Dendritic cell treated with granulocyte-macrophage colony-stimulating factor and Interleukin-4, amounts not matched to agents 40 ng/mL and 50 ng/mL, for 4 days (primary cell): Measurements from ENCODE around the gene MOGAT2.
"Not testable (repeated sequence)": the region's sequence is repeated elsewhere in the genome, so short reads cannot be mapped to it uniquely, and the experiment has no call there.

Experiments used
- H3K27ac Mint-ChIP-seq: one replicate; pipeline ENCODE4 v1.8.0; 2022; ENCODE audit warnings: mild to moderate bottlenecking, mixed read lengths
- H3K27me3 Mint-ChIP-seq: one replicate; pipeline ENCODE4 v1.8.0; 2022; ENCODE audit warnings: mild to moderate bottlenecking, mixed read lengths
- H3K36me3 Mint-ChIP-seq: one replicate; pipeline ENCODE4 v1.8.0; 2022; ENCODE audit warnings: low read depth, mixed read lengths
- H3K4me1 Mint-ChIP-seq: one replicate; pipeline ENCODE4 v1.8.0; 2022; ENCODE audit warnings: low read depth, mixed read lengths
- H3K4me3 Mint-ChIP-seq: one replicate; pipeline ENCODE4 v1.8.0; 2022; ENCODE audit warnings: mild to moderate bottlenecking, moderate library complexity, mixed read lengths
- H3K9me3 Mint-ChIP-seq: one replicate; pipeline ENCODE4 v1.8.0; 2022; ENCODE audit warnings: mixed read lengths
- intact Hi-C: fragments of 100-400 bp; cut with micrococcal nuclease; formaldehyde crosslinking; loops from one replicate; pipeline ENCODE4 v1.15.0; 2022

The MOGAT2 gene

DNA sequence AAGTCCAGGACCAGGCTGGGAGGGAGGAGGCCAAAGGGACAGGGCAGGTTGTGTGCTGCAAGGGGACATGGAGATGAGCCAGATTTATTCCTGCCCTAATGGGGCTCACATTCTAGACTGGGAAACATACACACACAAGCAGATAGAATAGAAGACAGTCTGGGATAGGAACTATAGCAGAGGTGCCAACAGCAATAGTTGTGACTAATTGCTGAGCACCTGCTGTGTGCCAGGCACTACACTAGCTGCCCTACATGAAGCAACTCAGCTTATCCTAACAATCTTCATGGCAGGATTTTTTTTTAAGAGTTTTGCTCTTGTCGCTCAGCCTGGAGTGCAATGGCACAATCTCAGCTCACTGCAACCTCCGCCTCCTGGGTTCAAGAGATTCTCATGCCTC lies 11.4 kb downstream of the MOGAT2 start:
- intact Hi-C loops = loop anchor here (10.0 kb wide), 1 partner anchor 76 kb away; no protein-coding TSS in a partner anchor
- Mint-ChIP-seq H3K9me3 (no peaks in the 10 kb centered on the region), H3K27me3 (peaks cover 9% of the 10 kb centered on the region), H3K36me3 (no peaks in the 10 kb centered on the region), H3K4me3 (no peak overlapping the region), H3K27ac (no peak overlapping the region), H3K4me1 (peaks cover 16% of the 10 kb centered on the region)

DNA sequence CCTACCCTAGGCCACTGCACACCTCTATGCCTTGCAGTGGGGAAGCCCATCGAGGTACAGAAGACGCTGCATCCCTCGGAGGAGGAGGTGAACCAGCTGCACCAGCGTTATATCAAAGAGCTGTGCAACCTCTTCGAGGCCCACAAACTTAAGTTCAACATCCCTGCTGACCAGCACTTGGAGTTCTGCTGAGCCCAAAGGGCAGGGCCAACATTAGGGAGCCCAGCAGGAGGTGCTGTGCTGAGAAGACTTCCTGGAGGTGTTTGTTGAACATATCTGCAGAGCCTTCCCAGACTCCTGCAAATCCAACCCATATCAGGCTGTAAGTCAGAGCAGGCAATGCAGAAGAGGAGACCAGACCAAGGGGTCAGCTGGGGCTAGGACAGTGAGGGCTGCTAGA lies 13.5 kb downstream of the MOGAT2 start:
- Mint-ChIP-seq H3K4me3 (no peak overlapping the region), H3K27me3 (peaks cover 12% of the 10 kb centered on the region), H3K27ac (no peak overlapping the region), H3K4me1 (peaks cover 18% of the 10 kb centered on the region), H3K9me3 (no peaks in the 10 kb centered on the region), H3K36me3 (no peaks in the 10 kb centered on the region)
- intact Hi-C loops = no loop called here

DNA sequence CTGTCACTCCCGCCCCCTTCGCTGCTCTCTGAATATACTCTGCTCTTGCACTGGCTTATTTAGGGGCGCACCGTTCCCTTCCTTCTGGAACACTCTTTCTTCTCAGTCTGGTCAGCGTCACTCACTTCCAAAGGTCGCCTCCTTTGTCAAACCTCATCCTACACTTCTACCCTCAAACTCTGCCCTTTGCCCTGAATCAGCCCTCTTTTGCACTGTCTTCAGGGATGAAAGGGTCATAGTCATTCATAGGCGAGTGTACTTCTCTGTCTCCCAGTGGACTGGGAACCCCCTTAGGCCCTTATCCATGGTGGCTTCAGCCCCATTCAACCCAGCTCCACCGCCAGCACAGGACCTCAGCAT lies 15.4 kb downstream of the MOGAT2 start:
- no peaks in the 10 kb centered on the region for H3K36me3 Mint-ChIP-seq
- peaks cover 14% of the 10 kb centered on the region for H3K27me3 Mint-ChIP-seq
- intact Hi-C loops = no loop called here
- H3K4me1 Mint-ChIP-seq = peaks cover 18% of the 10 kb centered on the region
- H3K9me3 Mint-ChIP-seq = no peaks in the 10 kb centered on the region
- H3K27ac Mint-ChIP-seq = no peak overlapping the region
- no peak overlapping the region for H3K4me3 Mint-ChIP-seq

DNA sequence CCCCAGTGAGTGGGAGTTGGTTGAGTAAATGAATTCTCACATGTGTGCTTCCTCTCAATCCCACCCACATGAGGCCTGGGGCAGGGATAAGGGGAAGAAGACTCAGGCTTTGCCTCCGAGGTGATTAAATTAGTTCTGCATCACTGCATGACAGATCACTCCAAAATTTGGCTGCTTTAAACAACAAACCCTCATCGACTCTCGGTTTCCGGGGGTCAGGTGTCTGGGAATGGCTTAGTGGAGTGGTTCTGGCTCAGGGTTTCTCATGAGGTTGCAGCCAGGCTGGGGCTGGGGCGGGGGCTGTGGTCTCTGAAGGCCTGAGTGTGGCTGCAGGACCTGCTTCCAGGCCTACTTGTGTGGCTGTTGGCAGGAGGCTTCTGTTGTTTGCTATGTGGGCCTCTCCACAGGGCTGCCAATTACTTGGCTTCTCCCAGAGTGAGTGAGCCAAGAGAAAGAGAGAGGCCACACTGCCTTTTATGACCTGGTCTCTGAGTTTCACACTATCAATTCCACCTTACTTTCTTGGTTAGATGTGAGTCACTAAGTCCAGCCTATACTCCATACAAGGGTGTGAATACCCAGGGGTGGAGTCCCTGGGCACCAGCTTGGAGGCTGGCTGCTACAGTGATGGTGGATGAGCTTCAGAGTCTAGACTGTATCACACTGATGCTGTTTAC lies 15.9 kb downstream of the MOGAT2 start:
- Mint-ChIP-seq H3K4me1 (peaks cover 18% of the 10 kb centered on the region), H3K27me3 (peaks cover 14% of the 10 kb centered on the region), H3K36me3 (no peaks in the 10 kb centered on the region), H3K4me3 (no peak overlapping the region), H3K9me3 (no peaks in the 10 kb centered on the region), H3K27ac (no peak overlapping the region)
- intact Hi-C loops = no loop called here

DNA sequence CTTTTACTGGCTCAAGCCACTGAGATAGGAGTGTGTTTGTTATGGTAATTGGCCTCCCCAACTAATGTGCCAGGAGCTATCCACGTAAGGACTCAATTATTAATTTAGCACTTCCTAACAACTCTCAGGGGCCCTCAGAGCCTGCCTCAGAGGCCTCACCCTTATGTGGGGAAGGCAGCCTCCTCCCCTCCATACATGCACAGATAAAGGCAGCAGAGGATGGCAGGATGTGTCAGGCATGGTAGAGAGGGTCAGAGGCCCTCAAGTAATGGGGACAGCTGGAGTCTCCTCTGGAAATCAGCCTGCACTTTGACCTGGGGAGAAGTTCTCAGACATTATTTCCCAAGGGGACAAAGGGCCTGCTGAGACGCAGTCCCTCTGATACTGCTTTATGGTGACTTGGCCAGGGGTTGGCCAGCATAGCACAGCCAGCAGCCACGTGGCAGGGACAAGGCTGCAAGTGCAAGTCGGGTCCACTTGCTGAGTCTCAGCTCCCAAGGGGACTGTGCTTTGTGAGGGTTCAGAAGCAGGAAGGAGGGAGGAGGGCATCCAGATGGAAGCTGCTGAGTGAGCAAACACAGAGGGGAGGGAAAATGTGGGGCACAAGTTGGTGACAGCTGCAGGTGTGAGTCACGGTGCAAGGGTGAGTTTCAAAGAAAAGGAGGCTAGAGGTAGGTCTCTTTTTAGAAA lies 17.0 kb downstream of the MOGAT2 start:
- Mint-ChIP-seq H3K9me3 (no peaks in the 10 kb centered on the region), H3K4me1 (peaks cover 18% of the 10 kb centered on the region), H3K36me3 (no peaks in the 10 kb centered on the region), H3K27ac (no peak overlapping the region), H3K27me3 (peaks cover 14% of the 10 kb centered on the region), H3K4me3 (no peak overlapping the region)
- intact Hi-C loops = no loop called here

DNA sequence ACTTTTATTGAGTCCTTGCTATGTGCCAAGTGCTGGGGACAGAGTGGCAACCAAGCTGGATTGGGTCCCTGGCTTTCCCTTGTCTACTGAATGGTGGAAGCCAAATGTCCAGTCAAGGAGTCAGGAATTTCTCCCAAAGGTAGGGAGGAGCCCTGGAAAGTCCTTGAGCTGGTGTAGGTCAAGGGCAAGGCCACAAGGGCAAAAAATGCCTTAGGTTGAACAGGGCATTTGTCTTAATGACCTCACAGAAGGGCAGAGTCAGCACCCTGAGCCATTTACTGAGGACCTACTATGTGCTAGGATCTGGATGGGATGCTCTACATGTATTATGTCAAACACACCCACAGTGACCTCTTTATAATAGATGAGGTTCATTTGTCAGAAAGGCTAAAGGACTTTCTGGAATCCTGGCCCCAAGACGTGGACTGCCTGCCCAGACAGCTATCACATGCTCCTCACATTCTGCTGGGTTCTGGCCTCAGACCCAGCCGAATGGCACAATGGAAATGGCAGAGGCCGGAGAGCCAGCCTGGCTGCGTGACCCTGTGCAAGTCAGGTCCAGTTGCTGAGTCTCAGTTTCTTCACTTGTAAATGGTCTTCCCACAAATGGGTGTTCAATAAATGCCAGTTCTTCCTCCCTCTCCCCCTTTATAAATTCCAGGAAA lies 17.7 kb downstream of the MOGAT2 start:
- H3K4me1 Mint-ChIP-seq = peaks cover 18% of the 10 kb centered on the region
- no peak overlapping the region for H3K27ac Mint-ChIP-seq
- H3K36me3 Mint-ChIP-seq = no peaks in the 10 kb centered on the region
- no peak overlapping the region for H3K4me3 Mint-ChIP-seq
- intact Hi-C loops = no loop called here
- no peaks in the 10 kb centered on the region for H3K9me3 Mint-ChIP-seq
- peaks cover 12% of the 10 kb centered on the region for H3K27me3 Mint-ChIP-seq

DNA sequence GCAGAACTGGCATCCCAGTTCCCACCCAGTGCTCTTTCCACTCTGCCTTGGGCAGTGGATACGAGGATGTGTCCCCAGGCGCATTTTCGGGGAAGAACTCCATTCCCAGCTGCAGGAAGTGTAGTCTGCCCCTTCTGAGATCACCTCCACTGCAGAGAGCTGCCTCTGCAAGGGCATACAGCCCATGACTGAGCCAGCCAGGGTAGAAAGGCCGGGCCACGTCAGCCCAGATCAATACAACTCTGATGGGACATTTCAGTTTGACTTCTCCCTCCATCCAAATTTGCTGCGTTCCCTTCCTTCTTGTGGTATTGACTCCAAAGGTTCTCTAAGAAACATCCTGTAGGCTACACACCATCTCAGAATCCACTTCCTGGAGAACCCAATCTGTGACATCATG lies 19.7 kb downstream of the MOGAT2 start:
- H3K9me3 Mint-ChIP-seq = no peaks in the 10 kb centered on the region
- peaks cover 11% of the 10 kb centered on the region for H3K27me3 Mint-ChIP-seq
- no peak overlapping the region for H3K27ac Mint-ChIP-seq
- H3K4me1 Mint-ChIP-seq = peaks cover 18% of the 10 kb centered on the region
- H3K4me3 Mint-ChIP-seq = no peak overlapping the region
- intact Hi-C loops = no loop called here
- H3K36me3 Mint-ChIP-seq = no peaks in the 10 kb centered on the region

DNA sequence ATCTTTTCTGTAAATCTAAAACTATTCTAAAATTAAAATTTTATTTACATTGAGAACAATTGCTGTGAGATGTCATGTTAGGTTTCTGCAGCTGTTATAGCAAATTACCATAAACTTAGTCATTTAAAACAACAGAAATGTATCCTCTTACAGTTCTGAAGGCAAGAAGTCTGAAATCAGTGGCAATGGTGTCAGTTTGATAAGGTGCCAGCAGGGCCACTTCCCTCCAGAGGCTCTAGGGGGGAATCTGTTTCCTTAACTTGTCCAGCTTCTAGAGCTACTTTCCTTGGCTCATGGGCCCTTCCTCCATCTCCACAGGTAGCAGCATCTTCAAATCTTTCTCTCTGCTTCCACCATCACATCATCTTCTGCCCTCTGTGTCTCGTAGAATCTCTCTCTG lies 23.0 kb downstream of the MOGAT2 start:
- H3K4me3 Mint-ChIP-seq = no peak overlapping the region
- H3K4me1 Mint-ChIP-seq = no peaks in the 10 kb centered on the region
- no peak overlapping the region for H3K27ac Mint-ChIP-seq
- H3K9me3 Mint-ChIP-seq = no peaks in the 10 kb centered on the region
- intact Hi-C loops = no loop called here
- peaks cover 16% of the 10 kb centered on the region for H3K27me3 Mint-ChIP-seq
- H3K36me3 Mint-ChIP-seq = no peaks in the 10 kb centered on the region

DNA sequence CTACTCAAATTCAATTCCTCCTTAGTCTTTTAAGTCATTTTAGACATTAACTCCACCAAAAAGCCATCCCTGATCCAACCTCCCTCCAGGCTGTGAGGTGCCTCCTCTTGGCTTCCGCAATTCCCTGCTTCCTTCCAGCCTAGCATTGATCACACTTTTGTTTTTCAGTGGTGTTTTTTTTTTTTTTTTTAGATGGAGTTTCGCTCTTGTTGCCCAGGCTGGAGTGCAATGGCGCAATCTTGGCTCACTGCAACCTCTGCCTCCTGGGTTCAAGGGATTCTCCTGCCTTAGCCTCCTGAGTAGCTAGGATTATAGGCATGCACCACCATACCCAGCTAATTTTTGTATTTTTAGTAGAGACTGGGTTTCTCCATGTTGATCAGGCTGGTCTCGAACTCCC lies 25.5 kb downstream of the MOGAT2 start:
- H3K4me1 Mint-ChIP-seq, H3K27ac Mint-ChIP-seq, H3K4me3 Mint-ChIP-seq, intact Hi-C loops, H3K9me3 Mint-ChIP-seq, H3K36me3 Mint-ChIP-seq: not testable (repeated sequence)
- H3K27me3 Mint-ChIP-seq = peaks cover 18% of the 10 kb centered on the region

DNA sequence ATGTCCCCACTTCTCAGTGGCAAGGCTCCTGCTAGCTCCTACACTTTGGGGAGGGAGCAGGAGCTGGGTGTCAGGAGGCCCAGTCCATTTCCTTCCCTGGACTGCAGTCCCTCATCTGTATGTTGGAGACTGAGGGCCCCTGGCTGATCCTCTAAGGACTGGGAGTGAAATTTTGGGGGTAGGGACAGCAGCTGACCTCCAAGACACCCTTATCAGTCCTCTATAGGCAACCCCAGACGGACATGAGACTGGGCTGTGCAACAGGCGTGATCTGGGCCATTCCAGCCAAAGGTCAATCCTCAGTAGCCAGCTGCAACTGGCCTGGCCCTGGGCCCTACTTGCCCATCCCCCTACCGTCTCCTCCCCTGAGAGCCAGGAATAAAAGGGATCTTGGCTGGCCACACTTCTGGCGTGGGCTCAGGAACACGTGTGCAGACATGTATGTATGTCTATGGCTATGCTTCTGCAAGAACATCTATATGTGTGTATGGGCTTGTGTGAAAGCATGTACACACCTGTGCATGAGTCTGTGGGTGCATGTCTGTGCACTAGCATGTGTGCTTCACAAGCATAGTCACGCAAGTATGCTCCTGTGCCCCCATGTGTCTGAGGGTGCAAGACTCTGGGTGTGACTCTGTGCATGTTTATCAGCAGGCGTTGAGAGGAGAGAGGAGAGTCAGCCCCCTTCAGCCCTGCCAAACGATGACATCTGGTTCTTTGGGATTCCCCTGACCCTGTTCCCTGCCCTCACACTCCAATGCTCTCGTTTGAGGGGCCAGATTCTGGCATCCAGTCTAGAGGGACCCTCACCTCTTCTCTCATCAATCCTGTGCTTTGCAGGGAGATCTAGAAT lies 26.3 kb downstream of the MOGAT2 start:
- no peaks in the 10 kb centered on the region for H3K36me3 Mint-ChIP-seq
- H3K27ac Mint-ChIP-seq = no peak overlapping the region
- no peaks in the 10 kb centered on the region for H3K9me3 Mint-ChIP-seq
- H3K27me3 Mint-ChIP-seq = peaks cover 22% of the 10 kb centered on the region
- intact Hi-C loops = no loop called here
- H3K4me1 Mint-ChIP-seq = no peaks in the 10 kb centered on the region
- no peak overlapping the region for H3K4me3 Mint-ChIP-seq

DNA sequence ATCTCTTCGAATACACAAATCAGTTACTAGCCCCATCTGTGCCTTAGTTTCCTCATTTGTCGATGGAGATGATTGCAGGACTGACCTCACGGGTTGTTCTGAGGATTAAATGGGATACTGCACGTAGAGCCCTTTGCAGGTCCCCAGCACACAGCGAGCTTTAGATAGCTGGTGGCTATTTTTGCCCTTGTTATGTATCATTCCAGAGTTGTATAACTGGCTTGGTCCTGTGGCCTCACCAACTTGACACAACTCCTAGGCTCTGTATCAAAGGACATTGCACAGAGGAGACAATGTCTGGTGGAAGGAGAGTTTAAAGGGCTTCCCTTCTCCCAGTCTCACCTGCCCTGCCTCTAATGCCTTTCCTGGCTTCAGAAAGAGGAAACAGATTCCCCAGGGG lies 28.2 kb downstream of the MOGAT2 start:
- Mint-ChIP-seq H3K27me3 (peaks cover 21% of the 10 kb centered on the region), H3K27ac (no peak overlapping the region), H3K36me3 (no peaks in the 10 kb centered on the region), H3K9me3 (no peaks in the 10 kb centered on the region), H3K4me1 (no peaks in the 10 kb centered on the region), H3K4me3 (no peak overlapping the region)
- intact Hi-C loops = no loop called here

DNA sequence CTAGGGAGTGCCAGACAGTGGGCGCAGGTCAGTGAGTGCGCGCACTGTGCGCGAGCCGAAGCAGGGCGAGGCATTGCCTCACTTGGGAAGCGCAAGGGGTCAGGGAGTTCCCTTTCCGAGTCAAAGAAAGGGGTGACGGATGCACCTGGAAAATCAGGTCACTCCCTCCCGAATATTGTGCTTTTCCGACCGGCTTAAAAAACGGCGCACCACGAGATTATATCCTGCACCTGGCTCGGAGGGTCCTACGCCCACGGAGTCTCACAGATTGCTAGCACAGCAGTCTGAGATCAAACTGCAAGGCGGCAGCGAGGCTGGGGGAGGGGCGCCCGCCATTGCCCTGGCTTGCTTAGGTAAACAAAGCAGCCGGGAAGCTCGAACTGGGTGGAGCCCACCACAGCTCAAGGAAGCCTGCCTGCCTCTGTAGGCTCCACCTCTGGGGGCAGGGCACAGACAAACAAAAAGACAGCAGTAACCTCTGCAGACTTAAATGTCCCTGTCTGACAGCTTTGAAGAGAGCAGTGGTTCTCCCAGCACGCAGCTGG lies 31.2 kb downstream of the MOGAT2 start:
- H3K9me3 Mint-ChIP-seq, H3K4me3 Mint-ChIP-seq, H3K36me3 Mint-ChIP-seq, H3K27ac Mint-ChIP-seq, H3K4me1 Mint-ChIP-seq, intact Hi-C loops: not testable (repeated sequence)
- peaks cover 19% of the 10 kb centered on the region for H3K27me3 Mint-ChIP-seq

DNA sequence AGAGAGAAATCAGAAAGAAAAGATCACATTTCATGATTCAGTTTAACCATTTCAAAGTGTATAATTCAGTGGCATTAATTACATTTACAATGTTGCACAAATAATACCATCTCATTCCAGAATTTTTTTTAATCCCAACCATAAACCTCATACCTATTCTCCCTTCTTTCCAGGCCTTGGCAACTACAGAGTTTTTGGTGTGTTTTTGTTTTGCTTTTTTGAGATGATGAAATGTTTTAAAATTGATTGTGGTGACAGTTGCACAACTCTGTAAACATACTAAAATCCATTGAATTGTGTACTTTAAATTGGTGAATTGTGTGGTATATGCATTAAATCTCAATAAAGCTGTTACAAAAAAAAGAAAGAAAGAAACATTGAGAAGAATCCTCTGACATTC lies 37.3 kb downstream of the MOGAT2 start:
- H3K4me3 Mint-ChIP-seq, H3K9me3 Mint-ChIP-seq, H3K27me3 Mint-ChIP-seq, H3K36me3 Mint-ChIP-seq, intact Hi-C loops, H3K27ac Mint-ChIP-seq, H3K4me1 Mint-ChIP-seq: not testable (repeated sequence)

DNA sequence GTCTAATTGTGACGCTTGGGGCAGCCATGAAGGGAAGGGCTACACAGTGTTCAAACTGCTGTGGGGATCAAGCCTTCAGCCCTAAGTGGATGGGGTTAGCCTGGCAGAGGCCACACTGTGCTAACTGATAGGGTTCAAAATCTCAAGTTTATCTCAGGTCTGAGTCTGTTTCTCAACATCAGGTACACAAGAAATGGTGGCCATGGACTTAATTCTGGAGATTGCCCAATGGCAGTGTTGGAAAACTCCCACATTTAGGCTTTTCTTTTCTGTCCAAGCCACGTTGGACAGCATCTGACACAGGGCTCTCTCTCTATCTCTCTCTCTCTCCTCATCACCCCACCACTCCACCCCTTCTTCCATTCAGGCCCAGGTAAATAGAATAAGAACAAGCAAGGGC lies 40.0 kb downstream of the MOGAT2 start:
- Mint-ChIP-seq H3K4me3 (no peak overlapping the region), H3K9me3 (no peaks in the 10 kb centered on the region), H3K4me1 (peaks cover 25% of the 10 kb centered on the region), H3K36me3 (no peaks in the 10 kb centered on the region), H3K27ac (no peak overlapping the region), H3K27me3 (peaks cover 2% of the 10 kb centered on the region)
- intact Hi-C loops = no loop called here
